NCI-H1092 treated with DMSO at 0.1 percent for 48 hours (cell line): ENCODE results near the gene FBF1.

ENCODE experiments used
- DNase-seq: peaks from one replicate; lab custom pipeline; 2025; lab: John Stamatoyannopoulos, UW

FBF1 gene

DNA sequence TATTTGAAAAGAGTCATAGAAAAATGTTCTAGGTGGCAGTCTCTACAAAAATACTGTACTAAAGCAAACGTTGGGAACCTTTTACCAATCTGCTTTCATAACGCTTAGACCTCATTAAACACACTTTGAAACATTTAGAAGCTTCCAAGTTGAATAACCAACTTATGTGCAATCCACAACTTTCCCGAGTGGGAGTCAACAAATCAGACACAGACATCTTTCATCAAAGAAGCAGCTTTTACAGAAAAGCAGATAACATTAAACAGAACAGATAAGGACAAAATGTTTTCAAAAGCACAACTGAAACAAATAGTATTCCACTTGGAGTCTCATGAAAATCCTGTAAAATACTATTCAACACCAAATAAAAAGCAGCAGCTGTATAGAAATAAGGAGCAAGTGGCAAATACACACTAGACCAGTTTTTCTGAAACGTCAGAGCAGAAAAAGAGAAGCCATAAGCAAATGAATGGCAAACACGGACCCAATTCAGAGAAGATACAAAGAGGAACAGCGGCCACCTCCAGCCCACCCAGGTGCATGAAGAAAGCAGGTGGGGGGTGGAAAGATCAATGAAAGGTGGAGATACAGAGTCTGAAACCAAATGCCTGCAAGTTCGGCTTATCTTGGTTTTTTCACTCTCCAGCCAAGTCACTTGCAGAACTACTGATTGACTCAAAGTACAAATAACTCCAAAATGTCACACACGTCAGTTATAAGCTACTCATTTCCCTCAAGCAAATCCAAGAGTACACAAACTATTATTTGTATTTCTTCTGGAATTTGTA lies 18.4 kb upstream of the FBF1 start:
- no peak for DNase-seq

GRCh38 chr17:75950855-75951554 lies 10.2 kb upstream of the FBF1 start:
- no peak for DNase-seq

- no peak for DNase-seq
These were observed 9.6 kb upstream of the FBF1 start for GRCh38 chr17:75950421-75950820.

DNA sequence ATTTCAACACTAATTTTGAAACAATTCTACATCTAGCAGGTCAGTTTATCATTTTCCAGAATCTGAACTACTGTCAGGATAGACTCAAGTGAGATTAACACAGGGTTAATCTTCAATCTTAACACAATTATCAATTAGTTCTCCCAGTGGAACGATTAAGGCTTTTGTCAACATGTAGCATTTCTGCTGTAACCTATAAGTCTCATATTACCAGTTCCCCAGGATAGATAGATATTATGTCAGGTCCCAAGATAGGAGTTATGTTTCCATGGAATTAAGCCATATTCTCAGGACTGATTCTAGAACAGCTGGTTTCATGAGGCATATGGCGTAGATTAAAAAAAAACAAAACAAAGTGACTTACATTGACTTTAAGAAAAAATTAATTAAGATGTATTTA lies 4.4 kb upstream of the FBF1 start:
- no peak for DNase-seq

DNA sequence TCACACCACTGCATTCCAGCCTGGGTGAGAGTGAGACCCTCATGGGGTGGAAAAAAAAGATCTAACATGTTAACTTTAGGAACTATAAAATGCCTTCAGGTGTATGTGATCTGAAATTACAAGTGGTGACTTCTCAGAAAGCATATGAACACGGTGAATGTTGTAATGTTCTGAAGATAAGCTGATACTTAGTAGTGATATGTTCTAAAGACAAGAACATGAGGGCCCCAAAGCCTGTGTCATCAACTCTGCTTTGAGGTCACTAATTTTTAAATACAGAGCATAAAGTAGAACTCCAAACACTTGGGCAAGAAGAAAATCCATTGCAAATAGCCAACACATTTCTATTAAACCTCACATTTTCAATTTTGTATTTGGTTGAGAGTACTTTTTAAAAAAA lies 2.6 kb upstream of the FBF1 start:
- DNase-seq: no peak

- no peak for DNase-seq
These were observed 1.6 kb upstream of the FBF1 start for GRCh38 chr17:75942473-75942872.

GRCh38 chr17:75941442-75941819 lies 589 bp upstream of the FBF1 start:
- DNase-seq: no peak

DNA sequence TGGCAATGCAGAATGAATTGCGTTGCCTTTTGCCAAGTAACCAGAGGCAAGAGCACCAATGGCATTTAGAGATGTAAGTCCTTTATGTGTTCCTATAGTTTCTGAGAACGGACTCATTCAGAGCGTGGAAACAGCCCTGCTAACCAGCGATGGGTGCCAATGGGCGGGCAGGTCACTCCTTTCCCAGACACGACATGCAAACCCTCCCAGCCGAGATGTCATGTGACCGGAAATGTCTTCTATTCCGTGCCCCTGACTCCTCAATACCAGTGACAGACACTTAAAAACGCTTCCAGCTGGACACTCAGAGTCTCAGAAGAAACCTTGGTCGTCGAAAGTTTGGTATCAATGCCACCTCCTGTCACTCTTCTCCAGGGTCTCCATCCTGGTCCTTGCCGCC lies 3.2 kb downstream of the FBF1 start:
- no peak for DNase-seq

DNA sequence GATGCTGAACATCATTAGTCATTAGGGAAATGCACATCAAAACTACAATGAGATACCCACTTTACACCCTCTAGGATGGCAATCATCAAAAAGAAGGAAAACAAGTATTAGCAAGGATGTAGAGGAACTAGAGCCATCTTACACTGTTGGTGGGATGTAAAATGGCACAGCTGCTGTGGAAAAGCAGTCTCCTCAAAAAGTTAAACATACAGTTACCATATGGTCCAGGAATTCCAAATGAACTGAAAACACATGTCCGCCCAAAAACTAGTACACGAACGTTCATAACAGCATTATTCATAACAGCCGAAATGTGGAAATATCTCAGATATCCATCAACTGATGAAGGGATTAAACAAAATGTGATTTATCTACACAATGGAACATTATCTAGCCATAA lies 7.0 kb downstream of the FBF1 start:
- DNase-seq: no peak

DNA sequence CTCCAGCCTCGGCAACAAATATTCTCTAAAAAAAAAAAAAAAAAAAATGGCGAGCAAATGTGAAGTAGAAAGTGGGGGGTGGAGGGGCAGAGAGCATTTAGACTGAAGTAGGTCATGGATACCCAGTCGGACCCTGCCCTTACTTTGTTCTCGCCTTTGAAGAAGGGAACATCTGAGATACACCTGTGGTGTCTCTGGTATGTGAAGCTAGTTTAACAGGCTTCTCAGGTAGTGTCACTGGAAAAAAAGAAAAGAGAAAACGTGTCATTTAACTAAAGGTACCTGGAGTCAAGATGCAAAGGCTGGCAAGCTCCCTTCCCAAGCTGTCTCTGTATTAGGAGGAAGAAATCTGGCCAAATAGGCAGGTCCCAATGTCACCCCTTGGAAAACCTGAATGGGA lies 8.0 kb downstream of the FBF1 start:
- no peak for DNase-seq

GRCh38 chr17:75931062-75931461 lies 9.8 kb downstream of the FBF1 start:
- DNase-seq: no peak

DNA sequence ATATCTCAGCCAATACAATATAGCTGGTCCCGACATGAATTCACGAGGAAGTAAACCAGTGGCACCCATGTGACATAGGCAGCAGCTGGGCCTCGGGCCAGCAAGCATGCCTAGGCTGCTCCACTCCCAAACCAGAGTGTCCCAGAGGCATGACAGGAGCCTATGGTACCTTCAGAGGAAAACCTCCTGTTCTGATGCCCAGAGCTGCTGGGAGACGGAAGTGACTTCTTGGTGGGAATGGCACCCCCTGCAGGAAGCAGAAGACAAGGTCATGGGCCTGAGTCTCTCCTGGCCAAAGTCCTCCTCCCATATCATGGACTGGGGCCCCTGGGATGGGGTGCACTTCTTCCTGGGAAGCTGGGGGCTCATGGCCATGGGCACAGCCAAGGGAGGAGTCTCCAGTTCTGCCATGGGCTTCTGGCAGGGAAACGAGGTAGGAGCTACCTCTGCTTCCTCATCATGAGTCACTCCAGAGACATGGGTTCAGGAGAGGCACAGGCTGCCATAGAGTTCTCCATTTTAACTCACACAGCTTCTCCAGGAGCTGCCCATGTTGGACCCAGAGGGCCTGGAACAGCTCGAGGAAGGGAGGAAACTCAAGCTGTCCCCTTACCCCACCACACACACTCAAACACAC lies 13.4 kb downstream of the FBF1 start:
- peak; percentile 16 for DNase-seq

DNA sequence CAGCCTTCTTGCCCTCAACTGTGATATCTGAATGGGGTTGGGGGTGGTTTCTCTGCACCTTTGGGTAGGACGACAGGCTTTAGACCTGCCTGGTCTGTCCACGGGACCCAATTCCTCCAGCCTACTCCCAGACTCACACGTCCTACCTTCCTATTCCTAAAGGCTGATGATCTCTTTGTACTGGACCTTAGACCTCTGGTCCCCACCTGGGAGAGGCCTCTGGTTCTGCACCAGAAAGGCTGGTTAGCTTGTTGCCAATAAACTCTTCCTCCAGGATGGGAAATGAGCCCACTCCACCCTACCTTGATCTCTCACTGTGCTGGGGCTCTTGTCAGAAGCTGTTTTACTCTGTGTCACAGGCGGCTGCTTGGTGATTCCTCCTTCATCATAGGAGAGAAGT lies 14.4 kb downstream of the FBF1 start:
- DNase-seq: no peak

GRCh38 chr17:75925912-75926311 lies 14.9 kb downstream of the FBF1 start:
- DNase-seq: no peak

DNA sequence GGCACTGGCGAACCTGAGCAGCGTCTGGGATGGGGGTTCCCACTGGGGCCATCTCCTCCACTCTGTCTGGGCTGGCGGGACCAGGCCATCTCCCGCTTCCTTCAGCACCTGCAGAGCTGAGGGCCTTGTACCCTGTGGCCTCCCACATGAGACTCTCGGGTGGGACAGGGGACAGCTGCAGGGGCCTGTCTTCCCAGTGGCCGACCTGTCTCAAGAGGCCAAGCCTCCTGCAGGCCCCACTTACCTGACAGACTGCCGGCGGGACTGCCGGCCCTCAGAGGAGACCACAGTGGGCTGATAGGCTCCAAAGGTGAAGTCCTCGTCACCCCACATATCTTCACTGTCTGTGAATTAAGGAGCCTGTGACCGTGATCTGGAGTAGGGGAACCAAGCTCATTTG lies 15.7 kb downstream of the FBF1 start:
- no peak for DNase-seq

DNA sequence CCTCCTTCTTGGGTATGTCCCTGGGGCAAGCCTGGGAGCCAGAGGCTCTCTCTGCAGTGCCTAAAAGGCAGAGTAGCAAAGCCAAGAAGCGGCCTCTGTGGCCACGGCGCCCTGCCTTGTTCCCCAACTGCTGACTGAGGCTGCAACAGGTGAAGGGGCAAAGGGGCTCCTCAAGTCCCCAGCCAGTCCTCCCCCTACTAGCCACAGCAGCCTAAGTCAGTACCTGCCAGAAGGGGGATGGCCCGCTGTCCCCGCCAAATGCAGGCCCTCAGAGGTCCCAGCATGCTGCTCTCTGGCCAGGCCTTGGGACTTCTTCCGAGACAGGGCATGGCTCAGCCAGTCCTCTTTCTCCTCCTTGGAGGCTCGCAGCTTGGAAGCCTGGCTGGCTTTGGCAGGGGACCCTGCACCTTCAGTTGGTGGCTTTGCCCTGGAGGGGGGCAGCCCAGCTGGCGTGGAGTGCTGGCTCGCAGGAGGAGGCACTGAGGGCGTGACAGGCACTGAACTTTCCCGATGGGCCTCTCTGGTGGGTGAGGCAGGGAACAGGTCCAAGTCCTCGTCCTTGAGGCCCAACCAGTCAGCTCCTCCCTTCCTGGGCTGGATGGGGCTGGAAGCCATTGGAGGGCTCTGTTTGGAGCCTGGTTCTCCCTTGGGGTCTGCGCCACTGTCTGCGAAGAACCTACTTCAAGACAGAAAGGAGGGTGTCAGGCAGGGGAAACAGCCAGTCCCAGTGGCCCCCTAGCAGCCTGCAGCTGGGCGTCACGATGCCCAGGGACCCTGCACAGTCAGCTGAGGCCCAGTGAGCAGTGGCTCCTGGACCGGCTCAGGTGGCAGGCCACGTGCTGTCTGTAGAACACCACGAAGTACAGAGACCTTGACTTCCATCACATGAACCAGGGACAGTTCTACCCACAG lies 17.6 kb downstream of the FBF1 start:
- no peak for DNase-seq

- DNase-seq: no peak
These were observed 18.5 kb downstream of the FBF1 start for GRCh38 chr17:75922173-75922961.

DNA sequence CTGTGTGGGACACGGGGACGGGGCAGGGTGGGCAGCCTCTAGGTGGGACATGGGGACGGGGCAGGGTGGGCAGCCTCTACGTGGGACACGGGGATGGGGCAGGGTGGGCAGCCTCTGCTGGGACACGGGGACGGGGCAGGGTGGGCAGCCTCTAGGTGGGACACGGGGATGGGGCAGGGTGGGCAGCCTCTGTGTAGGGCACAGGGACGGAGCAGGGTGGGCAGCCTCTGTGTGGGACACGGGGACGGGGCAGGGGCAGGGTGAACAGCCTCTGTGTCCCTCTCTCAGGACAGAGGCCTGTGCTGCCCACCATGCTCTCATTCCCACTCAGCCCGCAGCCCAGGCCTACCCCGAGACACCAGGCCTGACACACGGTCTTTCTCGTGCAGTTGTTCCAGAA lies 19.2 kb downstream of the FBF1 start:
- no peak for DNase-seq

- DNase-seq: peak; percentile 7
These were observed 20.7 kb downstream of the FBF1 start for GRCh38 chr17:75920045-75920560.

- no peak for DNase-seq
These were observed 21.2 kb downstream of the FBF1 start for GRCh38 chr17:75919611-75920010.

DNA sequence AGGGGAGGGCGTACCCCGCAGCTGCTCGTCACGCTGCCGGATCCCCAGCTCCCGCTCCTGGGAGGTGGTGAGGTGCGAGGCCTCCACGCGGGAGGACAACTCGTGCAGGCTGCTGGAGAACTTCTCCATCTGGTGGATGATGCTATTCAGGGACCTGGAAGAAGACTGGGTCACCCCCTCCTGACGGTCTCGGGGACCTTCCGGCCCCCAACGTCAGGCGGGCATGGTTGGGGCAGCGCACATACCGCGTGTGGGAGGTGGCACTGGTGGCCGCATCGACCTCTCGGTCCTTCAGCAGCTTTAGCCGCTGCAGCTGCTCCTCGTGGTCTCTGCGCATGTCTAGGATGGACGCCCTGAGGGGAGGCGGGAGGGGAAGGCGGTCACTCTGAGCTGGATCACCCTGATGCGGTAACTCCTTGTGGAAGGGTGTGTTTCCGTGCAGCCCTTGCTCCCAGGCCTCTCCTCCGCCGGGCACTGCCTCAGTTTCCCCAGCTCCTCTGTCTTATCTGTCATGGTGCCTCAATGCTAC lies 22.9 kb downstream of the FBF1 start:
- DNase-seq: no peak
